Measurements from ENCODE around the gene PAX2. TPM values are rescaled to one million over a fixed set of nuclear protein-coding genes. Genes with fewer than 3 reads are reported as not detected.

The PAX2 gene
- total RNA-seq, 1 experiment from 2014 or later: not detected

DNA sequence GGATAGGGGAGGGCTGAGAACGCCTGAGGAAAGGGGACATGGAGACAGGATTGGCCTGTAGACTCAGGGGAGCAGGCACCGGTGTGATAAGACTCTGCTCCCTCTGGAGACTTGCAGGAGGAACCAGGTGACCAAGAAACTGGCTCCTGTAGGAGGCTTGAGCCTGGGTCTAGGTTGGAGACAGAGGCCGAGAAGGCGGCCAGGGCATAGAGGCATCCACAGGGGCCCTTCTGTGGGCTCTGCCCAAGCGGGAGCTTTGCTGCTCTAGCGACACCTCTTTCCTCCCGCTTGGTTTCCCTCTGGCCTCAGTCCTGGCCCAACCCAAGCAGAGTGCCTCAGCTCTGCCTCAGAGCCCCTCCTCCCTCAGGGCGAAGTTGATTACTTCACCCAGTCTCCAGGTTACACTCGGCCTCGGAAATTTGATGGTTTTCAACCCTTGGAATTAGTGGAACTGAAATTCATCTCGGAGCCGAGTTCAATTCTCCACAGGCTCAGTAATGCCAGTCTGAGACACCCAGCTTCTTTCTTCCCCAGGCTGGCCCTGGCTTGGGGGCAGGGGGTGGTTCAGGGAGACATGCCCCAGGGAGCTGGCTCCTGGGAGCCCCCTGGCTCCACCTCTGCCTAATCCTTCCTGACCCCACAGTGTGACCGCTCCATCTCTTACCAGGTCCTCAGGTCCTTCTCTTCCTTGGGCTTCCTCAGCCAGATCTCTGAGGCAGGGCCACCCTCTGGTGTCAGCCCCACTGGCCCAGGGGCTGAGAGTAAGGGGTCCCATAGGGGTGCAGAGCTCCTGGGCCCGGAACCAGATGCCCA is 60.4 kb downstream of the PAX2 start:
- H3K27me3 Mint-ChIP-seq (ENCODE audit: low read depth): peaks cover 87% of the 10 kb centered on the region
- H3K27ac Mint-ChIP-seq: peak overlapping the region in 1 of 3 experiments; percentile 63; a peak in 1 of 7 replicates
- peaks cover 15 to 25% of the 10 kb centered on the region in 2 experiments for H3K4me1 Mint-ChIP-seq
- Histone ChIP-seq H3K4me1 (ENCODE audit: insufficient read depth, low read length) (peaks cover 6% of the 10 kb centered on the region; the same call in 1 of the 2 replicates), H3K18ac (ENCODE audit: insufficient read length, low read depth, low read length) (no peak overlapping the region), H3K23ac (ENCODE audit: insufficient read length, low read depth, low read length) (no peak overlapping the region), H2BK15ac (ENCODE audit: low read depth, low read length) (no peak overlapping the region), H4K8ac (replicated peaks; ENCODE audit: insufficient read length, low read depth, low read length) (no peak overlapping the region), H2AFZ (ENCODE audit: low read length) (no peak overlapping the region), H2BK5ac (ENCODE audit: insufficient read length, low read length) (no peak overlapping the region), H3K79me2 (ENCODE audit: insufficient read depth, low read length) (no peaks in the 10 kb centered on the region), H3K27ac (ENCODE audit: insufficient read length, low read depth, low read length) (no peak overlapping the region), H4K91ac (ENCODE audit: insufficient read length, low read depth, low read length) (no peak overlapping the region), H3K56ac (ENCODE audit: insufficient read length, low read depth, low read length) (no peak overlapping the region), H2AK5ac (ENCODE audit: insufficient read length, low read length) (no peak overlapping the region), H3K14ac (ENCODE audit: insufficient read depth, low read length) (no peak overlapping the region), H4K20me1 (ENCODE audit: control insufficient read depth, insufficient read depth, insufficient read length) (no peaks in the 10 kb centered on the region), H3K9me3 (ENCODE audit: control insufficient read depth, low read depth, low read length) (no peaks in the 10 kb centered on the region), H3K27me3 (ENCODE audit: insufficient read depth, low read length) (no peaks in the 10 kb centered on the region; the same call in 1 of the 2 replicates), H4K5ac (ENCODE audit: insufficient read length, low read depth, low read length) (no peak overlapping the region), H3K9ac (ENCODE audit: extremely low read depth, insufficient read length, low read length) (no peak overlapping the region), H2BK12ac (ENCODE audit: insufficient read length, low read depth, low read length) (no peak overlapping the region), H2BK120ac (ENCODE audit: low read depth, low read length, poor library complexity, severe bottlenecking) (no peak overlapping the region), H3K79me1 (ENCODE audit: insufficient read depth, low read depth, low read length, poor library complexity, severe bottlenecking) (no peaks in the 10 kb centered on the region), H2BK20ac (ENCODE audit: low read depth, low read length, poor library complexity, severe bottlenecking) (no peak overlapping the region), H3T11ph (ENCODE audit: low read length) (no peak overlapping the region), H3K23me2 (ENCODE audit: insufficient read length, low read depth, low read length, poor library complexity, severe bottlenecking) (no peaks in the 10 kb centered on the region), H3K4me2 (ENCODE audit: insufficient read depth, insufficient read length, low read length) (no peak overlapping the region), H3K4ac (ENCODE audit: low read depth, low read length) (no peak overlapping the region)
- no peaks in the 10 kb centered on the region for H3K36me3 Mint-ChIP-seq (ENCODE audit: insufficient read depth in 1 of 3, low read depth in 3 of 3)
- DNase-seq: no peak
- H3K9me3 Mint-ChIP-seq: no peaks in the 10 kb centered on the region; a peak in 1 of 5 replicates
- TF ChIP-seq, protein P1, sequence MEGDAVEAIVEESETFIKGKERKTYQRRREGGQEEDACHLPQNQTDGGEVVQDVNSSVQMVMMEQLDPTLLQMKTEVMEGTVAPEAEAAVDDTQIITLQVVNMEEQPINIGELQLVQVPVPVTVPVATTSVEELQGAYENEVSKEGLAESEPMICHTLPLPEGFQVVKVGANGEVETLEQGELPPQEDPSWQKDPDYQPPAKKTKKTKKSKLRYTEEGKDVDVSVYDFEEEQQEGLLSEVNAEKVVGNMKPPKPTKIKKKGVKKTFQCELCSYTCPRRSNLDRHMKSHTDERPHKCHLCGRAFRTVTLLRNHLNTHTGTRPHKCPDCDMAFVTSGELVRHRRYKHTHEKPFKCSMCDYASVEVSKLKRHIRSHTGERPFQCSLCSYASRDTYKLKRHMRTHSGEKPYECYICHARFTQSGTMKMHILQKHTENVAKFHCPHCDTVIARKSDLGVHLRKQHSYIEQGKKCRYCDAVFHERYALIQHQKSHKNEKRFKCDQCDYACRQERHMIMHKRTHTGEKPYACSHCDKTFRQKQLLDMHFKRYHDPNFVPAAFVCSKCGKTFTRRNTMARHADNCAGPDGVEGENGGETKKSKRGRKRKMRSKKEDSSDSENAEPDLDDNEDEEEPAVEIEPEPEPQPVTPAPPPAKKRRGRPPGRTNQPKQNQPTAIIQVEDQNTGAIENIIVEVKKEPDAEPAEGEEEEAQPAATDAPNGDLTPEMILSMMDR (conservative IDR thresholded peaks at IDR 0.05): no peak
- no CpG with 5 or more reads among the region's 14 CpGs for WGBS (ENCODE audit: extremely low coverage, insufficient read length, low lambda C conversion rate)
- H3K4me3 Mint-ChIP-seq: no peak overlapping the region
